Heart left ventricle (tissue), 13 donors: ENCODE results near the gene IKZF1.

Source experiments
- CTCF ChIP-seq, 12 donors: fragments of 200-600 bp; sonication (generic) in 4 of 12; IDR thresholded peaks; one replicate each; pipeline versions ENCODE4 v1.5.0 to v1.8.0; 2018 to 2022; ENCODE audit warnings: antibody characterized with exemption in 12 of 12, mild to moderate bottlenecking in 5 of 12
- POLR2A ChIP-seq, 2 donors: fragments of 450-650 bp; IDR thresholded peaks; one replicate each; pipeline ENCODE4 v1.6.1; 2017; ENCODE audit warnings: antibody characterized with exemption in 2 of 2, mild to moderate bottlenecking in 2 of 2, moderate library complexity in 2 of 2
- donor health status: ischemic (EF 13 %, LVEDD 7.1; RV severe dilation, severe dysfunction).
- donor health status: DM: no; HTN: yes; CAD: no.
- donor health status: DM: no; HTN: no; CAD: no.
- donor health status: ischemic (EF 25% LVEDD 6.9; RV normal size, moderate dysfunction).
- donor health status: ischemic (EF 25% LVEDD 5.7; RV mildly dilated, moderate dysfunction).
- donor health status: ischemic (EF 35%, LVEDD 5.7; RV mildly dilated, moderate dysfunction).
- donor health status: nonischemic (EF 11% LVEDD 7.7; RV severe dilation, severe dysfunction).
- donor health status: DM: yes; HTN: yes; CAD: no.
- donor health status: PGD.
- donor health status: ischemic (EF 29% LVEDD 5.4; RV normal size, mild dysfunction).
- donor health status: nonischemic (EF 23%, LVEDD 6.1; RV moderate dilation, normal function).

DNA sequence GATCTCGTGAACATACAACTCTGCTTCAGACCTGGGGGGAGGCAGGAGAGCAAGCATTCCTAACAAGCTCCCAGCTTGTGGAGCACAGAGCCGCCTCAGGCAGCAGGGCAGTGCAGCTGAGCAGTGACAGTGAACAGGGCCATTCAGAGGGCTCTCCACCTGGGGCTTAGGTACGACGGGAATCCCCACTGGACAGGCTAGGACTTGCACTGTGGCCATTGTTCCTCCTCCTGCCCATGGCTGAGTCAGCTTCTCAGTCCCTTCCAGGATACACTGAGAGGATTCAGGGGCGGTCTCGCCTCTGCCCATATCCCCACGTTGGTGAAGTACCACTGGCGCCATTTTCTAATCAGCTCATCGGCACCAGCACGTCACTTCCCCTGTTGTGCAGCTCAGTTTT, 74.6 kb downstream of the IKZF1 start:
- TF ChIP-seq CTCF (IDR thresholded peaks at IDR 0.05) (no peak), POLR2A (IDR thresholded peaks at IDR 0.05) (no peak)
